GM12865 (cell line): ENCODE results near the gene OTOS.

Experiments
- DNase-seq: peaks from one replicate; pipeline ENCODE4 v3.0.0; 2010; ENCODE audit warnings: low read depth
- H3K4me3 ChIP-seq: 2 replicates; pipeline ENCODE4 v1.5.1; 2011; ENCODE audit warnings: mild to moderate bottlenecking, low read depth, low read length, control low read depth
- TF ChIP-seq, protein P1 (sequence below): IDR thresholded peaks from 2 replicates; pipeline ENCODE4 v1.5.1; 2011; ENCODE audit warnings: low read length, control low read depth, low read depth, inconsistent platforms; ENCODE audit not compliant: insufficient read depth; ENCODE audit errors: missing control alignments

OTOS gene

DNA sequence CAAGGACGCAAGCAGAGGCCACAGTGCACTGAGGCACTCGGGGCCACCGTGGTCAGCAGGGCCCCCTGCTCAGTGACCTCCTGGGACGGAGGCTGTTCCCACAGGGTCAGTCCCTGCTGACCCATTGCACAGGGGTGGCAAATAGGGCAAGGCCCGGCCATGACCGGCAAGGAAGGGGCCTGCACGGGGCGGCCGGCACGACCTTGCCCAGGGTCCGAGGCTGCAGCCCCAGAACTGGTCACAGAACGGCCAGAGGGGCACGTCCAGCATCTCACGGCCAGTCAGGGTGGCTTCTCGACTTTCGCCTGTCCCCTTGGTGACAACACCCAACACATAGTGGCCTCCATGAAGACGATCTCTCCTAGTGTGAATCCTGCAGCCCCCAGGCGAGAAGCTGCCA lies 27.6 kb upstream of the OTOS start:
- no peak overlapping the region for H3K4me3 ChIP-seq
- TF ChIP-seq, protein P1, sequence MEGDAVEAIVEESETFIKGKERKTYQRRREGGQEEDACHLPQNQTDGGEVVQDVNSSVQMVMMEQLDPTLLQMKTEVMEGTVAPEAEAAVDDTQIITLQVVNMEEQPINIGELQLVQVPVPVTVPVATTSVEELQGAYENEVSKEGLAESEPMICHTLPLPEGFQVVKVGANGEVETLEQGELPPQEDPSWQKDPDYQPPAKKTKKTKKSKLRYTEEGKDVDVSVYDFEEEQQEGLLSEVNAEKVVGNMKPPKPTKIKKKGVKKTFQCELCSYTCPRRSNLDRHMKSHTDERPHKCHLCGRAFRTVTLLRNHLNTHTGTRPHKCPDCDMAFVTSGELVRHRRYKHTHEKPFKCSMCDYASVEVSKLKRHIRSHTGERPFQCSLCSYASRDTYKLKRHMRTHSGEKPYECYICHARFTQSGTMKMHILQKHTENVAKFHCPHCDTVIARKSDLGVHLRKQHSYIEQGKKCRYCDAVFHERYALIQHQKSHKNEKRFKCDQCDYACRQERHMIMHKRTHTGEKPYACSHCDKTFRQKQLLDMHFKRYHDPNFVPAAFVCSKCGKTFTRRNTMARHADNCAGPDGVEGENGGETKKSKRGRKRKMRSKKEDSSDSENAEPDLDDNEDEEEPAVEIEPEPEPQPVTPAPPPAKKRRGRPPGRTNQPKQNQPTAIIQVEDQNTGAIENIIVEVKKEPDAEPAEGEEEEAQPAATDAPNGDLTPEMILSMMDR = no peak
- no peak for DNase-seq

DNA sequence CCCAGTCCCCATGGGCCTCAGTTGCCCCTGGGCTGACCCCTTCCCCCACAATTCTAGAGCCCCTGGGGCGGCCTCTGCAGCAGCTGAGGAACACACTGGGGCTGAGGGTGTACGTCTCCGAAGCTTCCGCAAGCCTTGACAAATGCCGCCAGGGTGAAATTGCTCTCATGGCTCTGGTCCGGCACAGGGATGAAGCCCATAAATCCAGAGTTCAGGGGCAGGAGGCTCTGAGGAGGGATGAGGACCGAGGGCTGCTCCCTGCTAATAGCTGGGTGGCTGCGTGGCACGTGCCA lies 27.1 kb upstream of the OTOS start:
- no peak overlapping the region for H3K4me3 ChIP-seq
- DNase-seq = no peak
- TF ChIP-seq, protein P1 = no peak

DNA sequence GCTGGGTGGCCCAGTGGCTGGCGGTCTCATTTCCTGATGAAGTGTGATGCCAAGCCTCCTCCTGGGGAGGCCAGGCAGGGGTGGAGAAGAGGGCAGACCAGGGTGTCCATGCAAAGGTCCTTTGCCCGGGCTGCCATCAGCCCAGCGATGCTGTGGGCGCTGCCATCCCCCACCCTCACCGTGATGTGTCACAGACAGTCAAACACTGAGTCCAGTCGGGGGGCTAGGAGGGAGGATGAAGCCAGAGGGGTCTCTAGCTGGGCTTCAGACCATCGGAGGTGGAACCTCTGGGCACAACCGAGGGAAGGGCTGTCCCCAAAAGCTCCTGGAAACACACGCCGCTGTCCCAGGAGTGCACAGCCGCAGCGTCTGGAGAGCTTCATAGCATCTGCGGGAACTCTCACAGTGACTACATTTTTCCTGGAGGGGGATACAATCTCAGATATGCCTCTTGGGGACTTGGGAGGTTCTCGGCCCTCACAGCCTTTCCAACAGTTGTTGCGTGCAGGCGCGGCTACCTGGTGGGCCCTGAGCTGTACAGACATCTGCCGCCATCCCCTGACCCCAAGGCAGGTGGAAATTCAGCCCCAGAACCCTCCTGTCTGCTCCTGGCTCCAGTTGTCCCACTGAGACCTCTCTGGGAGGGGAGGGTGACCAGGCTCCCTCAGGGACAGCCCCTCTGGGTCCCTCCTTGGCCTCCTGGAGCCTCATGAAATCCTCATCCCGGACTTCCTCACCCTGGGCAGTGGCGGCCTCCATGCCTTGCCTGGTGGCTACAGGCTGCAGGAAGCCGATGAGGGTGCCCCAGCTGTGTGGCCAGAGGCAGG lies 26.5 kb upstream of the OTOS start:
- DNase-seq = no peak
- TF ChIP-seq, protein P1 = no peak
- no peak overlapping the region for H3K4me3 ChIP-seq

DNA sequence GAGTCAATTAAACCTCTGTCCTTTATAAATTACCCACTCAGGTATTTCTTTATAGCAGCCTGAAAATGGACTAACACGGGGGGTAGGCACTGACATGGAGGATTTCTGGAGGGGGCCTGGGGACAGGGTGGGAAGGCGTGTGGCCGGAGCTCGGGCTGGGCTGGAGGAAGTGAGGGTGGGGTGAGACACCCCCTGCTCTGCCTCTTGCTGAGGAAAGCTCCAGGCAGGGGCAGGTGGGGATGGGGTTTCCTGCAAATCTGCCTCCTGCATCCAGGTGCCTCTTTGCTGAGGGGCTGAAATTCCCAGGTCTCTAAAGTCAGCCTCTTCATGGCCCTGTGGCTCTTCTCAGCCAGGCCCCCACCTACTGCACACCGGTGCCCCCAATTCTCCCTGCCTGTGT lies 25.7 kb upstream of the OTOS start:
- TF ChIP-seq, protein P1 = no peak
- H3K4me3 ChIP-seq = no peak overlapping the region
- no peak for DNase-seq

DNA sequence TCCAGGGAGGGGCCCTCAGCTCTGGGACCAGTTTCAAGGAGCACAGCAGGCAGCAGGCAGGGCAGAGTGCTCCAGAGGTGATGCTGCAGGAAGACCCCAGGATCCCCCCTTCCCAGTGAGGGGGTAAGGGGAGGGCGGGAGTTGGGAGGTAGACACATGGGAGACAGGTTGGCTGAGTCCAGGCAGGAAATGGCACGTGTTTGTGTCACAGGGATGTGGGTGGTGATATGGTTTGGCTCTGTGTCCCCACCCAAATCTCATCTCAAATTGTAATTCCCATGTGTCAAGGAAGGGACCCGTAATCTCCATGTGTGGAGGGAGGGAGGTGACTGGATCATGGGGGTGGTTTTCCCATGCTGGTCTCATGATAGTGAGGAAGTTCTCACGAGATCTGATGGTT lies 25.2 kb upstream of the OTOS start:
- no peak for DNase-seq
- TF ChIP-seq, protein P1 = no peak
- no peak overlapping the region for H3K4me3 ChIP-seq

DNA sequence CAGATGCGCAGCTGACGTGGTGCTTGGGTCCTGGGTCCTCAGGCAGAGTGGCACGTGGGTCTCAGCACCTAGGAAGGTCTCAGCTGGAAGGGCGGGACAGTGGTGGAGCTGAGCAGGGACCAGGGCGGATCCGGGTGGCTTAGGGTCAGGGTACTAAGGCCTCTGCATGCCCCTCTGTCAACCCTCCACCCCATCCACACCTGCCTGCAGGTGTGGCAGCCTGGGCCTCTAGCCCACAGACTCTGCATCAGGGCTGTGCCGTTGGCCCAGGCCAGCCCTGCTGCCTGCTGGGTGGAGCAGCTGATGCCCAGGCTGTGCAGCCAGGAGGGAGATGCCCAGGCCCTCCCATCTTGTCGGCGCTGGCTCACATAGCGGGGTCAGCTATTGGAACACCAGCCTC lies 24.6 kb upstream of the OTOS start:
- DNase-seq = no peak
- no peak overlapping the region for H3K4me3 ChIP-seq
- TF ChIP-seq, protein P1 = no peak

DNA sequence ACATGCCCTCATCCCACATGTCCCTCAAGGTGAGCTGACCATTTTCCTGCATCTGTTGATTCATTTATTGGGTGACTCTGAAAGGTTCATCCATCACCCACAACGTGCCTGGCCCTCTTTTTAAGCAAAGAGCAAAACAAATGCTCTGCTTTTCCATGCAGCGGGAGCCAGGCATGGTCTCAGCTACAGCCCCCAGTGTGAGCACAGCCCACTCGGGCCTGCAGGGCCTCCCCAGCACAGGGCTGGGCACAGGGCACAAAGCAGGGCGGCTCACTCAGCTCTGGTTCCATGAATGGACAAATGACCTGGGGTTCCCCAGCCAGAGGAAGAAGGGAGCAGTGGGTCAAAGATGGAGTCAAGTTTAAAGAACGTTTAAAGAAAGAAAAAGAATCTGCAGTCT lies 24.1 kb upstream of the OTOS start:
- H3K4me3 ChIP-seq = no peak overlapping the region
- no peak for DNase-seq
- TF ChIP-seq, protein P1 = no peak
